HAP-1 (cell line): Measurements from ENCODE around the gene GIGYF2.
"Not testable (repeated sequence)": the region's sequence is repeated elsewhere in the genome, so short reads cannot be mapped to it uniquely, and the experiment has no call there.

Experiments used
- DNase-seq, 2 experiments: peaks; one replicate each; pipeline ENCODE4 v3.0.0-alpha.2; 2016 to 2020; ENCODE audit warnings: low spot score in 2 of 2
- H3K27me3 ChIP-seq: fragments of 250-450 bp; sonication (Bioruptor Pico); 2 replicates; pipeline ENCODE4 v1.5.1; 2020; ENCODE audit warnings: low read depth, mild to moderate bottlenecking, moderate library complexity
- H3K36me3 ChIP-seq: fragments of 250-450 bp; sonication (Bioruptor Pico); replicated peaks from 2 replicates; pipeline ENCODE4 v1.5.1; 2020; ENCODE audit warnings: mild to moderate bottlenecking
- H3K4me1 ChIP-seq: fragments of 250-450 bp; sonication (Bioruptor Pico); 2 replicates; pipeline ENCODE4 v1.5.1; 2020; ENCODE audit warnings: mild to moderate bottlenecking
- H3K4me3 ChIP-seq: fragments of 250-450 bp; sonication (Bioruptor Pico); 2 replicates; pipeline ENCODE4 v1.5.1; 2020; ENCODE audit warnings: mild to moderate bottlenecking, moderate library complexity
- H3K9me3 ChIP-seq: fragments of 250-450 bp; sonication (Bioruptor Pico); 2 replicates; pipeline ENCODE4 v1.5.1; 2020; ENCODE audit warnings: mild to moderate bottlenecking, moderate library complexity
- in situ Hi-C: fragments of 300-500 bp; cut with MboI; formaldehyde crosslinking; loops from 3 replicates; pipeline ENCODE4 v1.14.3; 2020; ENCODE audit warnings: low sequenced_read_pairs, inconsistent platforms, mixed read lengths

Gene GIGYF2

GRCh38 chr2:232831496-232831895, 134.4 kb downstream of the GIGYF2 start:
- H3K36me3 ChIP-seq: peaks cover 37% of the 10 kb centered on the region
- no peak overlapping the region for H3K4me3 ChIP-seq
- H3K27me3 ChIP-seq: no peaks in the 10 kb centered on the region
- DNase-seq: no peak
- in situ Hi-C loops: no loop called here
- peaks cover 11% of the 10 kb centered on the region for H3K4me1 ChIP-seq
- H3K9me3 ChIP-seq: no peaks in the 10 kb centered on the region

- in situ Hi-C loops: no loop called here
- peaks cover 44% of the 10 kb centered on the region for H3K36me3 ChIP-seq
Measured at GRCh38 chr2:232833830-232834229, 136.7 kb downstream of the GIGYF2 start.

GRCh38 chr2:232835687-232836208, 138.6 kb downstream of the GIGYF2 start:
- H3K4me1 ChIP-seq: 0 out of 2 replicates have a peak, but pooled peaks cover 2% of the 10 kb centered on the region
- H3K27me3 ChIP-seq: no peaks in the 10 kb centered on the region
- DNase-seq: no peak
- H3K36me3 ChIP-seq: peaks cover 53% of the 10 kb centered on the region
- no peaks in the 10 kb centered on the region for H3K9me3 ChIP-seq
- in situ Hi-C loops: no loop called here
- no peak overlapping the region for H3K4me3 ChIP-seq

More at GRCh38 chr2:232833830-232834229, 136.7 kb downstream of the GIGYF2 start:
- Histone ChIP-seq H3K27me3 (no peaks in the 10 kb centered on the region), H3K9me3 (no peaks in the 10 kb centered on the region), H3K4me3 (no peak overlapping the region), H3K4me1 (0 out of 2 replicates have a peak, but pooled peaks cover 2% of the 10 kb centered on the region)
- no peak for DNase-seq

GRCh38 chr2:232836934-232837333, 139.8 kb downstream of the GIGYF2 start:
- in situ Hi-C loops: no loop called here
- Histone ChIP-seq H3K9me3 (no peaks in the 10 kb centered on the region), H3K4me1 (0 out of 2 replicates have a peak, but pooled peaks cover 2% of the 10 kb centered on the region), H3K27me3 (no peaks in the 10 kb centered on the region), H3K36me3 (peaks cover 53% of the 10 kb centered on the region), H3K4me3 (no peak overlapping the region)
- no peak for DNase-seq

GRCh38 chr2:232838406-232838874, 141.3 kb downstream of the GIGYF2 start:
- H3K4me3 ChIP-seq: no peak overlapping the region
- 0 out of 2 replicates have a peak, but pooled peaks cover 2% of the 10 kb centered on the region for H3K4me1 ChIP-seq
- in situ Hi-C loops: no loop called here
- H3K9me3 ChIP-seq: no peaks in the 10 kb centered on the region
- H3K27me3 ChIP-seq: no peaks in the 10 kb centered on the region
- no peak for DNase-seq
- peaks cover 51% of the 10 kb centered on the region for H3K36me3 ChIP-seq

- Histone ChIP-seq H3K4me1 (0 out of 2 replicates have a peak, but pooled peaks cover 2% of the 10 kb centered on the region), H3K9me3 (no peaks in the 10 kb centered on the region), H3K27me3 (no peaks in the 10 kb centered on the region), H3K4me3 (no peak overlapping the region), H3K36me3 (peaks cover 54% of the 10 kb centered on the region)
- no peak for DNase-seq
- in situ Hi-C loops: no loop called here
Measured at GRCh38 chr2:232839411-232840079, 142.4 kb downstream of the GIGYF2 start.

GRCh38 chr2:232842689-232843088, 145.6 kb downstream of the GIGYF2 start:
- Histone ChIP-seq H3K4me1 (0 out of 2 replicates have a peak, but pooled peaks cover 2% of the 10 kb centered on the region), H3K9me3 (no peaks in the 10 kb centered on the region), H3K27me3 (no peaks in the 10 kb centered on the region), H3K36me3 (peaks cover 69% of the 10 kb centered on the region), H3K4me3 (no peak overlapping the region)
- DNase-seq: no peak
- in situ Hi-C loops: no loop called here

- H3K4me3 ChIP-seq: no peak overlapping the region
- no peaks in the 10 kb centered on the region for H3K27me3 ChIP-seq
- no peaks in the 10 kb centered on the region for H3K4me1 ChIP-seq
- H3K36me3 ChIP-seq: peaks cover 79% of the 10 kb centered on the region
- in situ Hi-C loops: no loop called here
- no peaks in the 10 kb centered on the region for H3K9me3 ChIP-seq
- DNase-seq: no peak
Measured at GRCh38 chr2:232843834-232844233, 146.7 kb downstream of the GIGYF2 start.

GRCh38 chr2:232846055-232846454, 148.9 kb downstream of the GIGYF2 start:
- no peak for DNase-seq
- in situ Hi-C loops: no loop called here
- no peak overlapping the region for H3K4me3 ChIP-seq
- no peaks in the 10 kb centered on the region for H3K27me3 ChIP-seq
- H3K9me3 ChIP-seq: no peaks in the 10 kb centered on the region
- H3K4me1 ChIP-seq: no peaks in the 10 kb centered on the region
- peaks cover 78% of the 10 kb centered on the region for H3K36me3 ChIP-seq

GRCh38 chr2:232850039-232850438, 152.9 kb downstream of the GIGYF2 start:
- H3K4me3 ChIP-seq: no peak overlapping the region
- H3K9me3 ChIP-seq: no peaks in the 10 kb centered on the region
- H3K4me1 ChIP-seq: no peaks in the 10 kb centered on the region
- in situ Hi-C loops: loop anchor here (5.0 kb wide), 1 partner anchor 402 kb away; the partner anchor contains the start of gene ATG16L1
- H3K36me3 ChIP-seq: peaks cover 66% of the 10 kb centered on the region
- no peaks in the 10 kb centered on the region for H3K27me3 ChIP-seq
- no peak for DNase-seq

GRCh38 chr2:232852081-232852480, 154.9 kb downstream of the GIGYF2 start:
- in situ Hi-C loops: loop anchor here (5.0 kb wide), 1 partner anchor 400 kb away; the partner anchor contains the start of gene ATG16L1
- not testable (repeated sequence) for H3K4me1 ChIP-seq

GRCh38 chr2:232852676-232853075, 155.5 kb downstream of the GIGYF2 start:
- no peak overlapping the region for H3K4me3 ChIP-seq
- no peaks in the 10 kb centered on the region for H3K4me1 ChIP-seq
- no peaks in the 10 kb centered on the region for H3K9me3 ChIP-seq
- no peak for DNase-seq
- no peaks in the 10 kb centered on the region for H3K27me3 ChIP-seq
- in situ Hi-C loops: loop anchor here (5.0 kb wide), 1 partner anchor 400 kb away; the partner anchor contains the start of gene ATG16L1
- peaks cover 61% of the 10 kb centered on the region for H3K36me3 ChIP-seq

More at GRCh38 chr2:232852081-232852480, 154.9 kb downstream of the GIGYF2 start:
- H3K36me3 ChIP-seq: peaks cover 63% of the 10 kb centered on the region
- not testable (repeated sequence) for DNase-seq, H3K4me3 ChIP-seq, H3K27me3 ChIP-seq, H3K9me3 ChIP-seq

GRCh38 chr2:232854082-232854481, 157.0 kb downstream of the GIGYF2 start:
- in situ Hi-C loops: loop anchor here (5.0 kb wide), 1 partner anchor 398 kb away; the partner anchor contains the start of gene ATG16L1

GRCh38 chr2:232857158-232857563, 160.0 kb downstream of the GIGYF2 start:
- in situ Hi-C loops: no loop called here
- peaks cover 33% of the 10 kb centered on the region for H3K36me3 ChIP-seq
- H3K4me1 ChIP-seq: no peaks in the 10 kb centered on the region
- H3K9me3 ChIP-seq: no peaks in the 10 kb centered on the region
- no peaks in the 10 kb centered on the region for H3K27me3 ChIP-seq
- DNase-seq: no peak
- H3K4me3 ChIP-seq: no peak overlapping the region

More at GRCh38 chr2:232854082-232854481, 157.0 kb downstream of the GIGYF2 start:
- no peaks in the 10 kb centered on the region for H3K4me1 ChIP-seq
- H3K36me3 ChIP-seq: peaks cover 55% of the 10 kb centered on the region
- no peak overlapping the region for H3K4me3 ChIP-seq
- no peaks in the 10 kb centered on the region for H3K27me3 ChIP-seq
- no peaks in the 10 kb centered on the region for H3K9me3 ChIP-seq
- DNase-seq: no peak
